Ectodermal cell (in vitro differentiated cells): ENCODE measurements around the gene C11orf24.
"Not testable (repeated sequence)": the region's sequence is repeated elsewhere in the genome, so short reads cannot be mapped to it uniquely, and the experiment has no call there.

ENCODE experiments used
- H3K27ac ChIP-seq: 2 replicates; pipeline ENCODE4 v1.7.0; 2013; ENCODE audit warnings: mild to moderate bottlenecking, low read depth, low read length; ENCODE audit not compliant: insufficient read depth, poor library complexity, severe bottlenecking
- H3K27me3 ChIP-seq: 2 replicates; pipeline ENCODE4 v1.7.0; 2013; ENCODE audit warnings: mild to moderate bottlenecking, low read length; ENCODE audit not compliant: insufficient read depth, control insufficient read depth, poor library complexity, severe bottlenecking
- H3K36me3 ChIP-seq: one replicate; pipeline ENCODE4 v1.7.0; 2013; ENCODE audit warnings: low read length; ENCODE audit not compliant: control insufficient read depth, insufficient read depth
- H3K4me1 ChIP-seq: one replicate; pipeline ENCODE4 v1.7.0; 2013; ENCODE audit warnings: low read length; ENCODE audit not compliant: control insufficient read depth, insufficient read depth
- H3K4me3 ChIP-seq: 2 replicates; pipeline ENCODE4 v1.7.0; 2013; ENCODE audit warnings: low read depth, low read length, control low read depth; ENCODE audit not compliant: insufficient read depth
- H3K9me3 ChIP-seq: 2 replicates; pipeline ENCODE4 v1.7.0; 2013; ENCODE audit warnings: mild to moderate bottlenecking, low read length, moderate library complexity; ENCODE audit not compliant: control insufficient read depth
- WGBS, 2 experiments: methylation state at CpG; one replicate each; pipeline ENCODE4 v1.1.7; 2013; ENCODE audit warnings: missing lambda C conversion rate in 2 of 2; 5-methylcytosine and 5-hydroxymethylcytosine counted together

Gene C11orf24

GRCh38 chr11:68255526-68255925 is 16.2 kb downstream of the C11orf24 start:
- Histone ChIP-seq H3K4me1 (peaks cover 6% of the 10 kb centered on the region), H3K4me3 (no peak overlapping the region), H3K9me3 (no peaks in the 10 kb centered on the region), H3K27me3 (no peaks in the 10 kb centered on the region), H3K36me3 (no peaks in the 10 kb centered on the region), H3K27ac (no peak overlapping the region)
- WGBS, 2 experiments: 89 to 91% methylated on average over 13 of the region's 13 CpGs

- Histone ChIP-seq H3K4me3 (no peak overlapping the region), H3K36me3 (no peaks in the 10 kb centered on the region)
- WGBS, 2 experiments: 90 to 91% methylated on average over 14 of the region's 14 CpGs
Measured at GRCh38 chr11:68254421-68254820, 17.4 kb downstream of the C11orf24 start.

GRCh38 chr11:68251765-68252164 is 20.0 kb downstream of the C11orf24 start:
- Histone ChIP-seq H3K36me3 (no peaks in the 10 kb centered on the region), H3K27ac (no peak overlapping the region), H3K4me1 (peaks cover 6% of the 10 kb centered on the region), H3K9me3 (no peaks in the 10 kb centered on the region), H3K27me3 (no peaks in the 10 kb centered on the region), H3K4me3 (no peak overlapping the region)
- WGBS, 2 experiments: 93 to 96% methylated on average over 3 of the region's 3 CpGs

More at GRCh38 chr11:68254421-68254820, 17.4 kb downstream of the C11orf24 start:
- Histone ChIP-seq H3K27me3 (no peaks in the 10 kb centered on the region), H3K4me1 (peaks cover 6% of the 10 kb centered on the region), H3K27ac (no peak overlapping the region), H3K9me3 (no peaks in the 10 kb centered on the region)

GRCh38 chr11:68244912-68245311 is 26.9 kb downstream of the C11orf24 start:
- 65 to 74% methylated on average over 4 of the region's 5 CpGs for WGBS, 2 experiments
- not testable (repeated sequence) for H3K4me1 ChIP-seq, H3K27ac ChIP-seq, H3K9me3 ChIP-seq, H3K27me3 ChIP-seq, H3K36me3 ChIP-seq, H3K4me3 ChIP-seq

- H3K36me3 ChIP-seq, H3K9me3 ChIP-seq, H3K27ac ChIP-seq, H3K4me1 ChIP-seq, H3K4me3 ChIP-seq, H3K27me3 ChIP-seq: not testable (repeated sequence)
- WGBS, 2 experiments: 80 to 98% methylated on average over 1 of the region's 1 CpG
Measured at GRCh38 chr11:68243847-68244246, 27.9 kb downstream of the C11orf24 start.

GRCh38 chr11:68242616-68243015 is 29.2 kb downstream of the C11orf24 start:
- WGBS, 2 experiments: 89 to 92% methylated on average over 2 of the region's 2 CpGs
- Histone ChIP-seq H3K36me3 (no peaks in the 10 kb centered on the region), H3K4me3 (no peak overlapping the region)

GRCh38 chr11:68231621-68232020 is 40.2 kb downstream of the C11orf24 start:
- H3K9me3 ChIP-seq: no peaks in the 10 kb centered on the region
- H3K27me3 ChIP-seq: no peaks in the 10 kb centered on the region
- no peaks in the 10 kb centered on the region for H3K4me1 ChIP-seq
- no peak overlapping the region for H3K27ac ChIP-seq
- H3K4me3 ChIP-seq: no peak overlapping the region
- WGBS, 2 experiments: 92 to 95% methylated on average over 7 of the region's 7 CpGs
- H3K36me3 ChIP-seq: no peaks in the 10 kb centered on the region

More at GRCh38 chr11:68242616-68243015, 29.2 kb downstream of the C11orf24 start:
- no peaks in the 10 kb centered on the region for H3K9me3 ChIP-seq
- H3K27ac ChIP-seq: no peak overlapping the region
- H3K27me3 ChIP-seq: no peaks in the 10 kb centered on the region
- no peaks in the 10 kb centered on the region for H3K4me1 ChIP-seq

- Histone ChIP-seq H3K27me3 (no peaks in the 10 kb centered on the region), H3K4me3 (no peak overlapping the region), H3K27ac (no peak overlapping the region), H3K36me3 (no peaks in the 10 kb centered on the region), H3K9me3 (no peaks in the 10 kb centered on the region), H3K4me1 (no peaks in the 10 kb centered on the region)
- WGBS, 2 experiments: 90% methylated on average over 1 of the region's 1 CpG; no CpG with 5 or more reads in 1 of the 2 experiments
Measured at GRCh38 chr11:68229601-68230000, 42.2 kb downstream of the C11orf24 start.

DNA sequence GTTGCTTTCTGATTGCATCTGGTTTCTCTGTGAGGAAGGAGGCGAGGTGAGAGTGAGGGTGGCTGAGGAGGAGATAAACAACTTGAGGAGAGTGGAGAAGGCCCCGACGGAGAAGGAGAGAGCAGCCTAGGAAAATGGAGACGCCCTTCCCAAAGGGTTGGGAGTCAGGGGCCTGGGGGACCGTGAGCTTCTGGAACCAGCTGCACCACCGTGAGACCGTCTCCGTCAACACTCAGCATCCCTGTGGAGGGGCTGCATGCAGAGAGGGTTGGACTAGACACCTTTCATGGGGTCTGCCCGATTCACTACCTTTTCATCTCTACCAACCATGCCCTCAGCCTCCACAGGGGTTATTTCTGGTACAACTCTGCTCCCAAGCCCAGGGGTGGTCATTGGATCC is 45.4 kb downstream of the C11orf24 start:
- Histone ChIP-seq H3K36me3 (no peaks in the 10 kb centered on the region), H3K9me3 (no peaks in the 10 kb centered on the region), H3K27me3 (no peaks in the 10 kb centered on the region), H3K27ac (no peak overlapping the region), H3K4me3 (no peak overlapping the region), H3K4me1 (no peaks in the 10 kb centered on the region)
- 94 to 95% methylated on average over 9 of the region's 9 CpGs for WGBS, 2 experiments

DNA sequence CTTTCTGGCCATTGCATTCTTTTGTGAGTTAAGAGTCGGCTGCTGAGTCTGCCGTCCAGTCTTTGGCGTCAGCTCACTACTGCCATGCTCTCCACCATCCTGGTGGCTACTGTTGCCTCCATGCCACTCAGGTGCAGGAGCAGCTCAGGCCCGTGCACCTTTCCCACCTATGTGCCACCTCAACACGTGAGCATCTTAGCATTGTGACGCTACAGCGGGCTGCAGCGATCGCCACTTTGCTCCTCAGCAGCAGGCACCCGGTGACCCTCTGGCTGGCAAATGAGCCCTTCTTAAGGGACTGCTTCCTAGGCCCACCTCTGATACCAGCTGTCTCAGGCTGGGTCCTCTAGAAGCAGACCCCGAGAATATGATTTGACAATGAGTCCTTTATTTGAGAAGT is 47.2 kb downstream of the C11orf24 start:
- Histone ChIP-seq H3K4me1 (no peaks in the 10 kb centered on the region), H3K27me3 (no peaks in the 10 kb centered on the region), H3K27ac (no peak overlapping the region), H3K36me3 (no peaks in the 10 kb centered on the region), H3K4me3 (no peak overlapping the region), H3K9me3 (no peaks in the 10 kb centered on the region)
- 93 to 94% methylated on average over 11 of the region's 11 CpGs for WGBS, 2 experiments

DNA sequence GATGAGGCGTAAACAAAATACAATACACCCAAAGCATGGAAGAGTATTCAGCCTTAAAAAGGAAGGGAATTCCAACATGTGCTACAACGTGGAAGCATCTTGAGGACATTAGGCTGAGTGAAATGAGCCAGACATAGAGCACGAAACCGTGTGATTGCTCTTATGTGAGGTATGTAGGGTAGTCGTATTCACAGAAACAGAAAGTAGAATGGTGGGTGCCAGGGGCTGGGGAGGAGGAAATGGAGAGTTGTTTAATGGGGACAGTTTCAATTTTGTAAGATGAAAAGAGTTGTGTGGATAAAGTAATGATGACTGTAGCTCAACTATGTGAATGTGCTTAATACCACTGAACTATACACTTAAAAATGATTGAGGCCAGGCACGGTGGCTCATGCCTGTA is 48.5 kb downstream of the C11orf24 start:
- Histone ChIP-seq H3K4me3 (no peak overlapping the region), H3K9me3 (no peaks in the 10 kb centered on the region), H3K27me3 (no peaks in the 10 kb centered on the region), H3K36me3 (no peaks in the 10 kb centered on the region), H3K4me1 (no peaks in the 10 kb centered on the region), H3K27ac (no peak overlapping the region)
- 83% methylated on average over 6 of the region's 6 CpGs for WGBS, 2 experiments
